Spleen (tissue), 7 donors: ENCODE data around the gene AMZ2.

ENCODE experiments used
- POLR2A ChIP-seq, 3 donors: fragments of 450-650 bp; IDR thresholded peaks; one replicate each; pipeline ENCODE4 v1.5.1; 2017; ENCODE audit warnings: antibody characterized with exemption in 3 of 3, mild to moderate bottlenecking in 1 of 3
- TF ChIP-seq, protein P1 (sequence below), 11 experiments: fragments of 200-600 bp in 7 of 11; fragments of 450-650 bp in 4 of 11; sonication (generic) in 4 of 11; IDR thresholded peaks in 8 of 11; conservative IDR thresholded peaks in 3 of 11; 1 replicate in 7 of 11; 2 replicates in 4 of 11; pipeline versions ENCODE4 v1.4.0 to v1.8.0; 2016 to 2021; ENCODE audit warnings: antibody characterized with exemption in 11 of 11, inconsistent platforms in 4 of 11, mild to moderate bottlenecking in 1 of 11
- donor health status: DM: no; HTN: no; CAD: no; lungs with moderate emphysema.
- donor health status: DM: no; HTN: no; CAD: no.
- donor health status: DM: no; HTN: no; CAD: no.

DNA sequence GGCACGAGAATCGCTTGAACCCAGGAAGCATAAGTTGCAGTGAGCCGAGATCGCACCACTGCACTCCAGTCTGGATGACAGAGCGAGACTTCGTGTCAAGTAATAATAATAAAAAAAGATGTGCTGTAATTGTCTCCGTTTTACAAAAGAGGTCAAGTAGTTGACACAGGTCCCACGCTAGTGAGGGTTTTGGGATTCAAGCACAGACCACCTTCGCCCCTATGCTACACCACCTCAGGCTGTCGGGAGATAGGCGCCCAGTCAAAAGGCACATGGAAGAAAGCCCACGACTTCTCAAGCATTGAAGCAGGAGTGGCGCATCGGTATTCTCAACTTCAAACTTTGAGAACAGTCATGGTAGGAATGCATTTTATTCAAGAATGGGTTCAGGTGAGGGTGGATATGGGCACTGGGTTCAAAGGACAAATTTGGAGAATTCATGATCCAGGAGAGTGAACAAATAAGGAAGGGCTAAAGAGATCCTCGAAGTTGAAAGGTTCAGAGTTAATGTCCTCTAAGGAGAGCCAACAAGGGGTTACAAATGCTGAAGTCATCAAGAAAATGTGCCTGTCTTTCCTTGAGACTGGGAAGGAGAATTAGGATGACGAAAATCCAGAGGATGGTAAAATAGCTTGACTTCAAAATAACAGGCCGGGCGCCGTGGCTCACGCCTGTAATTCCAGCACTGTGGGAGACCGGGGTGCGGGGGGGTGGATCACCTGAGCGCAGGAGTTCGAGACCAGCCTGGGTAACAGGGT lies 1.4 kb upstream of the AMZ2 start:
- TF ChIP-seq, protein P1, sequence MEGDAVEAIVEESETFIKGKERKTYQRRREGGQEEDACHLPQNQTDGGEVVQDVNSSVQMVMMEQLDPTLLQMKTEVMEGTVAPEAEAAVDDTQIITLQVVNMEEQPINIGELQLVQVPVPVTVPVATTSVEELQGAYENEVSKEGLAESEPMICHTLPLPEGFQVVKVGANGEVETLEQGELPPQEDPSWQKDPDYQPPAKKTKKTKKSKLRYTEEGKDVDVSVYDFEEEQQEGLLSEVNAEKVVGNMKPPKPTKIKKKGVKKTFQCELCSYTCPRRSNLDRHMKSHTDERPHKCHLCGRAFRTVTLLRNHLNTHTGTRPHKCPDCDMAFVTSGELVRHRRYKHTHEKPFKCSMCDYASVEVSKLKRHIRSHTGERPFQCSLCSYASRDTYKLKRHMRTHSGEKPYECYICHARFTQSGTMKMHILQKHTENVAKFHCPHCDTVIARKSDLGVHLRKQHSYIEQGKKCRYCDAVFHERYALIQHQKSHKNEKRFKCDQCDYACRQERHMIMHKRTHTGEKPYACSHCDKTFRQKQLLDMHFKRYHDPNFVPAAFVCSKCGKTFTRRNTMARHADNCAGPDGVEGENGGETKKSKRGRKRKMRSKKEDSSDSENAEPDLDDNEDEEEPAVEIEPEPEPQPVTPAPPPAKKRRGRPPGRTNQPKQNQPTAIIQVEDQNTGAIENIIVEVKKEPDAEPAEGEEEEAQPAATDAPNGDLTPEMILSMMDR (IDR thresholded peaks at IDR 0.05 in 8 of 11, conservative IDR thresholded peaks at IDR 0.05 in 3 of 11), result no peak
- no peak for TF ChIP-seq POLR2A (IDR thresholded peaks at IDR 0.05)
